MCF 10A (cell line): ENCODE results near the gene RAI1. TPM values are rescaled to one million over a fixed set of nuclear protein-coding genes. Genes with fewer than 3 reads are reported as not detected.
"Not testable (repeated sequence)": the region's sequence is repeated elsewhere in the genome, so short reads cannot be mapped to it uniquely, and the experiment has no call there.

Experiments
- Bru-seq: library from RNA; stranded (reverse); fragments of 400-500 nt; gene quantifications from one replicate; lab custom pipeline; 2021; lab: Mats Ljungman, UMichigan
- BruChase-seq, 2 experiments: library from RNA; stranded (reverse); fragments of 400-500 nt; gene quantifications; one replicate each; lab custom pipeline; 2021; lab: Mats Ljungman, UMichigan
- BruUV-seq: library from RNA; stranded (reverse); fragments of 400-500 nt; replicated peaks from 2 replicates; lab custom pipeline; 2021; lab: Mats Ljungman, UMichigan
- CTCF ChIA-PET: fragments of 300-600 bp; sonication (Branson Sonifier 250); formaldehyde crosslinking; extraction: SDS; loops from one replicate; lab custom pipeline; 2021; ENCODE audit warnings: antibody characterized with exemption, inconsistent platforms; lab: Yijun Ruan, JAX
- POLR2A ChIA-PET: fragments of 300-600, 350-650 bp; sonication (Branson Sonifier 250); formaldehyde crosslinking; extraction: SDS; loops from one replicate; lab custom pipeline; 2020; ENCODE audit warnings: antibody characterized with exemption, inconsistent platforms; lab: Yijun Ruan, JAX
- DNase-seq: peaks from one replicate; pipeline ENCODE4 v3.0.0-alpha.2; 2018; ENCODE audit not compliant: unreplicated experiment
- H3K27ac Mint-ChIP-seq: one replicate; pipeline ENCODE4 v1.8.0; 2022; ENCODE audit warnings: mild to moderate bottlenecking, low read depth, mixed read lengths; ENCODE audit not compliant: unreplicated experiment
- H3K27me3 Mint-ChIP-seq: one replicate; pipeline ENCODE4 v1.8.0; 2022; ENCODE audit warnings: mixed read lengths; ENCODE audit not compliant: insufficient read depth, unreplicated experiment
- H3K36me3 Mint-ChIP-seq: one replicate; pipeline ENCODE4 v1.8.0; 2022; ENCODE audit warnings: mild to moderate bottlenecking, moderate library complexity, mixed read lengths; ENCODE audit not compliant: insufficient read depth, unreplicated experiment
- H3K4me1 Mint-ChIP-seq: one replicate; pipeline ENCODE4 v1.8.0; 2022; ENCODE audit warnings: mixed read lengths; ENCODE audit not compliant: insufficient read depth, unreplicated experiment
- H3K4me3 Mint-ChIP-seq: one replicate; pipeline ENCODE4 v1.8.0; 2022; ENCODE audit warnings: mild to moderate bottlenecking, moderate library complexity, mixed read lengths; ENCODE audit not compliant: unreplicated experiment
- H3K9me3 Mint-ChIP-seq: one replicate; pipeline ENCODE4 v1.8.0; 2022; ENCODE audit warnings: mixed read lengths; ENCODE audit not compliant: unreplicated experiment
- intact Hi-C: fragments of 100-400 bp; cut with micrococcal nuclease; formaldehyde crosslinking; loops from 2 replicates; pipeline ENCODE4 v1.14.1; 2022
- long read RNA-seq: library from polyadenylated mRNA; stranded (forward); transcript quantifications from one replicate; pipeline ENCODE4 v2.0.0, GENCODE V29; 2022
- total RNA-seq: library from RNA; stranded (reverse); gene quantifications from 2 replicates; pipeline ENCODE4 v1.2.3, GENCODE V29; 2022
- TF ChIP-seq, protein P1 (sequence below): fragments of 200-600 bp; IDR thresholded peaks from one replicate; pipeline ENCODE4 v1.8.0; 2022; ENCODE audit warnings: antibody characterized with exemption, mild to moderate bottlenecking; ENCODE audit not compliant: unreplicated experiment

RAI1 gene
- total RNA-seq (30.4 and 34.6 TPM in 2 replicates), Bru-seq, nascent RNA (percentile 68 among the genes with signal in this experiment), BruChase-seq, experiment 1, labeled RNA remaining after a 6-hour chase (percentile 73 among the genes with signal in this experiment), BruChase-seq, experiment 2, labeled RNA remaining after a 2-hour chase (percentile 71 among the genes with signal in this experiment)
- long read RNA-seq, full-length matches to known transcripts = 4 of 67 reads
- long read RNA-seq, partial matches to known transcripts = 53 of 67 reads
- long read RNA-seq, other reads (novel, unspliced or antisense) = 10 of 67 reads

- no peaks in the 10 kb centered on the region for H3K9me3 Mint-ChIP-seq
- no peaks in the 10 kb centered on the region for H3K27me3 Mint-ChIP-seq
- intact Hi-C loops = loop anchor here (1.0 to 10.0 kb wide), 5 partner anchors 71 to 354 kb away; partner anchors contain the start of genes ATPAF2 and GID4
- peak within 1 kb of the TSS; percentile 46 for H3K27ac Mint-ChIP-seq
- no TSS peak for BruUV-seq
- peaks cover 38% of the 10 kb centered on the region for H3K4me1 Mint-ChIP-seq
- H3K4me3 Mint-ChIP-seq = peak within 1 kb of the TSS; percentile 80
- peak; percentile 76 for DNase-seq
- ChIA-PET POLR2A (interaction anchor here (1.1 to 5.1 kb wide), 7 partner anchors 9 to 160 kb away, joined by 3 to 75 read pairs (median 7); partner anchors contain the start of gene SREBF1), CTCF (interaction anchor here (0.6 to 2.5 kb wide), 24 partner anchors 9 to 377 kb away, joined by 3 to 13 read pairs (median 3); no protein-coding TSS in a partner anchor)
- H3K36me3 Mint-ChIP-seq = no peaks in the 10 kb centered on the region
- TF ChIP-seq, protein P1, sequence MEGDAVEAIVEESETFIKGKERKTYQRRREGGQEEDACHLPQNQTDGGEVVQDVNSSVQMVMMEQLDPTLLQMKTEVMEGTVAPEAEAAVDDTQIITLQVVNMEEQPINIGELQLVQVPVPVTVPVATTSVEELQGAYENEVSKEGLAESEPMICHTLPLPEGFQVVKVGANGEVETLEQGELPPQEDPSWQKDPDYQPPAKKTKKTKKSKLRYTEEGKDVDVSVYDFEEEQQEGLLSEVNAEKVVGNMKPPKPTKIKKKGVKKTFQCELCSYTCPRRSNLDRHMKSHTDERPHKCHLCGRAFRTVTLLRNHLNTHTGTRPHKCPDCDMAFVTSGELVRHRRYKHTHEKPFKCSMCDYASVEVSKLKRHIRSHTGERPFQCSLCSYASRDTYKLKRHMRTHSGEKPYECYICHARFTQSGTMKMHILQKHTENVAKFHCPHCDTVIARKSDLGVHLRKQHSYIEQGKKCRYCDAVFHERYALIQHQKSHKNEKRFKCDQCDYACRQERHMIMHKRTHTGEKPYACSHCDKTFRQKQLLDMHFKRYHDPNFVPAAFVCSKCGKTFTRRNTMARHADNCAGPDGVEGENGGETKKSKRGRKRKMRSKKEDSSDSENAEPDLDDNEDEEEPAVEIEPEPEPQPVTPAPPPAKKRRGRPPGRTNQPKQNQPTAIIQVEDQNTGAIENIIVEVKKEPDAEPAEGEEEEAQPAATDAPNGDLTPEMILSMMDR = peak; percentile 82
Observed at GRCh38 chr17:17681187-17681743, at the start of gene RAI1. Gene RAI1, plus strand, starts transcription at chr17:17681458. Its CDS starts 111,491 bp downstream, at chr17:17792949.

DNA sequence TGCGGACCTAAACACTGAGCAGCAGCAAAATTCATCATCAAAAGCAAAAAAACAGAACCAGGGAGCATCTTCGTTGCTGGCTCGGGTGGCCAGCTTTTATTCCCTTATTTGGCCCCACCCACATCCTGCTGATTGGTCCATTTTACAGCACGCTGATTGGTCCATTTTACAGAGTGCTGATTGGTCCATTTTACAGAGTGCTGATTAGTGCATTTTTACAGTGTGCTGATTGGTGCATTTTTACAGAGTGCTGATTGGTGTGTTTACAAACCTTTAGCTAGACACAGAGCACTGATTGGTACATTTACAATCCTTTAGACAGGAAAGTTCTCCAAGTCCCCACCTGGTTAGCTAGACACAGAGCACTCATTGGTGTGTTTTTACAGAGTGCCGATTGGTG lies 48.6 kb upstream of the RAI1 start:
- H3K4me3 Mint-ChIP-seq, H3K27me3 Mint-ChIP-seq, H3K4me1 Mint-ChIP-seq, H3K9me3 Mint-ChIP-seq, intact Hi-C loops, DNase-seq, BruUV-seq, H3K36me3 Mint-ChIP-seq, H3K27ac Mint-ChIP-seq, POLR2A ChIA-PET: not testable (repeated sequence)
- CTCF ChIA-PET = interaction anchor here (0.5 to 3.4 kb wide), 8 partner anchors 9 to 279 kb away, joined by 3 to 26 read pairs (median 4); no protein-coding TSS in a partner anchor

GRCh38 chr17:17633310-17633709 lies 47.9 kb upstream of the RAI1 start:
- intact Hi-C loops = no loop called here
- no peak overlapping the region for H3K27ac Mint-ChIP-seq
- DNase-seq = no peak

DNA sequence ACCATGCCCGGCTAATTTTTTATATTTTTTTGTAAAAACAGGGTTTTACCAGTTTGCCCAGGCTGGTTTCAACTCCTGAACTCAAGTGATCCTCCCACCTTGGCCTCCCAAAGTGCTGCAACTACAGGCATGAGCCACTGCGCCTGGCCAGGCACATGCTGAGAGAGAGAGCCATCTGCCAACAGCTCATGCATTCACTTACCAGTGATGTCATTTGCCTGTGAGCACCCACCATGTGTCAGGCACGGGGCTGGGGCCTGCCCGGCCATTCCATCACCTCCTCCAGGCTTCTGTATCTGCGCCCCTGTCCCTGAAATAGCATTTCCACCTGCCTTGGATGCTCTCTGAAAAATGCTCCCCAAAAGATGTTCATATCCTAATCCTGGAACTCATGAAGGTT lies 46.1 kb upstream of the RAI1 start:
- Mint-ChIP-seq H3K27me3 (no peaks in the 10 kb centered on the region), H3K36me3 (peaks cover 5% of the 10 kb centered on the region), H3K4me1 (no peaks in the 10 kb centered on the region), H3K9me3 (no peaks in the 10 kb centered on the region), H3K4me3 (no peak overlapping the region), H3K27ac (no peak overlapping the region)
- ChIA-PET CTCF (interaction anchor here (0.6 to 2.5 kb wide), 4 partner anchors 8 to 280 kb away, joined by 3 to 12 read pairs (median 3); no protein-coding TSS in a partner anchor), POLR2A (no interaction called here)
- TF ChIP-seq, protein P1 = no peak
- intact Hi-C loops = no loop called here
- no TSS peak for BruUV-seq
- DNase-seq = no peak

More at GRCh38 chr17:17633310-17633709, 47.9 kb upstream of the RAI1 start:
- Mint-ChIP-seq H3K4me3 (no peak overlapping the region), H3K9me3 (no peaks in the 10 kb centered on the region), H3K36me3 (peaks cover 5% of the 10 kb centered on the region), H3K4me1 (no peaks in the 10 kb centered on the region), H3K27me3 (no peaks in the 10 kb centered on the region)
- BruUV-seq = no TSS peak
- TF ChIP-seq, protein P1 = no peak
- ChIA-PET CTCF (interaction anchor here (0.6 to 3.4 kb wide), 5 partner anchors 9 to 279 kb away, joined by 3 to 26 read pairs (median 4); no protein-coding TSS in a partner anchor), POLR2A (no interaction called here)

DNA sequence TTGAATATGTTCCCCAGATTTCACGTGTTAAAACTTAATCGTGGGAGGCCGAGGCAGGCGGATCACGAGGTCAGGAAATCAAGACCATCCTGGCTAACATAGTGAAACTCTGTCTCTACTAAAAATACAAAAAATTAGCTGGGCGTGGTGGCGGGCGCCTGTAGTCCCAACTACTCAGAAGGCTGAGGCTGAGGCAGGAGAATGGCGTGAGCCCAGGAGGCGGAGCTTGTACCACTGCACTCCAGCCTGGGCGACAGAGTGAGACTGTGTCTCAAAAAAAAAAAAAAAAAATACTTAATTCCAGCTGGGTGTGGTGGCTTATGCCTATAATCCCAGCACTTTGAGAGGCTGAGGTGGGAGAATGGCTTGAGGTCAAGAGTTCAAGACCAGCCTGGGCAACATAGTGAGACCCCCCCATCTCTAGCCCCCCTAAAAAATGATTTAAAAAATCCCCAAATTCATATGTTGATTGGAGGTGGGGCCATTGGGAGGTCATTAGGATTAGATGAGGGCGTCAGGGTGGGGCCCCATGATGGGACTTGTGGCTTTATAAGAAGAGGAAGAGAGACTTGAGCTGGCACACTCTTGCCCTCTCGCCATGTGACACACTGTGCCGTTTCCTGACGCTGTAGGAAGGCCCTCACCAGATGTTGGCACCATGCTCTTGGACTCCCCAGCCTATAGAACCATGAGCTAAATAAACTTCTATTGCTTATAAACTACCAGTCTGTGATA lies 45.6 kb upstream of the RAI1 start:
- H3K4me3 Mint-ChIP-seq, H3K4me1 Mint-ChIP-seq, H3K27me3 Mint-ChIP-seq, BruUV-seq, H3K9me3 Mint-ChIP-seq, intact Hi-C loops, DNase-seq, H3K27ac Mint-ChIP-seq, H3K36me3 Mint-ChIP-seq: not testable (repeated sequence)
- CTCF ChIA-PET = interaction anchor here (2.5 kb wide), 1 partner anchor 281 kb away, joined by 12 read pairs; no protein-coding TSS in a partner anchor
- POLR2A ChIA-PET = interaction anchor here (0.6 kb wide), 1 partner anchor 14 kb away, joined by 3 read pairs; no protein-coding TSS in a partner anchor
